OCI-LY7 (cell line): Measurements from ENCODE around the gene THUMPD2. TPM values are rescaled to one million over a fixed set of nuclear protein-coding genes. Genes with fewer than 3 reads are reported as not detected.

Source experiments
- BruUV-seq: library from RNA; stranded (reverse); fragments of 400-500 nt; replicated peaks from 2 replicates; lab custom pipeline; 2021; lab: Mats Ljungman, UMichigan
- CTCF ChIA-PET: fragments of 300-600 bp; sonication (Branson Sonifier 250); formaldehyde crosslinking; loops from one replicate; lab custom pipeline; 2022; ENCODE audit warnings: antibody characterized with exemption; ENCODE audit not compliant: unreplicated experiment; lab: Charles Lee
- POLR2A ChIA-PET: fragments of 300-600 bp; sonication (Branson Sonifier 250); formaldehyde crosslinking; loops from one replicate; lab custom pipeline; 2022; ENCODE audit warnings: antibody characterized with exemption; lab: Charles Lee
- DNase-seq: peaks from one replicate; pipeline ENCODE4 v3.0.0-alpha.2; 2015; ENCODE audit warnings: low spot score
- H2AFZ ChIP-seq: fragments of 200-600 bp; sonication (generic), shearing (Covaris generic); 2 replicates; pipeline ENCODE4 v1.6.1; 2014; ENCODE audit warnings: mild to moderate bottlenecking, antibody characterized with exemption, low read length, moderate library complexity
- H3K27ac ChIP-seq: fragments of 200-600 bp; sonication (generic); 2 replicates; pipeline ENCODE4 v1.5.1; 2014; ENCODE audit warnings: mixed run types, low read depth, mild to moderate bottlenecking, moderate library complexity, low read length, inconsistent platforms; ENCODE audit not compliant: poor library complexity, severe bottlenecking
- H3K36me3 ChIP-seq: fragments of 200-600 bp; sonication (generic); 2 replicates; pipeline ENCODE4 v1.6.1; 2014; ENCODE audit warnings: mild to moderate bottlenecking, antibody characterized with exemption, low read length, moderate library complexity, mixed read lengths; ENCODE audit not compliant: insufficient read depth
- H3K4me1 ChIP-seq: fragments of 200-600 bp; sonication (generic); 2 replicates; pipeline ENCODE4 v1.5.1; 2014; ENCODE audit warnings: mild to moderate bottlenecking, low read length; ENCODE audit not compliant: insufficient read depth, poor library complexity, severe bottlenecking
- H3K4me2 ChIP-seq: fragments of 200-600 bp; sonication (generic); 2 replicates; pipeline ENCODE4 v1.6.1; 2014; ENCODE audit warnings: mild to moderate bottlenecking, low read length
- H3K4me3 ChIP-seq: fragments of 200-600 bp; sonication (generic); 2 replicates; pipeline ENCODE4 v1.5.1; 2014; ENCODE audit warnings: mild to moderate bottlenecking, low read depth, low read length; ENCODE audit not compliant: poor library complexity, severe bottlenecking
- H3K79me2 ChIP-seq: fragments of 200-600 bp; sonication (generic); 2 replicates; pipeline ENCODE4 v1.6.1; 2016; ENCODE audit warnings: low read depth, mild to moderate bottlenecking, low read length, moderate library complexity, mixed read lengths; ENCODE audit not compliant: insufficient read depth
- H3K9me2 ChIP-seq: fragments of 200-600 bp; sonication (generic); 2 replicates; pipeline ENCODE4 v1.6.1; 2016; ENCODE audit warnings: mild to moderate bottlenecking, low read length, mixed read lengths; ENCODE audit not compliant: insufficient read depth
- H3K9me3 ChIP-seq: fragments of 200-600 bp; sonication (generic); 2 replicates; pipeline ENCODE4 v1.6.1; 2014; ENCODE audit warnings: mild to moderate bottlenecking, mixed run types, low read length, mixed read lengths
- H4K20me1 ChIP-seq: fragments of 200-600 bp; sonication (generic); 2 replicates; pipeline ENCODE4 v1.6.1; 2014; ENCODE audit warnings: mild to moderate bottlenecking, antibody characterized with exemption, low read length, moderate library complexity, mixed read lengths; ENCODE audit not compliant: insufficient read depth
- CTCF ChIP-seq: fragments of 200-600 bp; sonication (generic); conservative IDR thresholded peaks from 2 replicates; pipeline ENCODE4 v1.5.1; 2014; ENCODE audit warnings: mild to moderate bottlenecking, antibody characterized with exemption, low read length, moderate library complexity, mixed read lengths
- EZH2phosphoT487 ChIP-seq: fragments of 200-600 bp; sonication (generic); IDR thresholded peaks from 2 replicates; pipeline ENCODE4 v1.6.1; 2018; ENCODE audit warnings: low read depth, borderline replicate concordance, mild to moderate bottlenecking, mixed run types, antibody characterized with exemption, low read length, moderate library complexity, mixed read lengths
- intact Hi-C: fragments of 100-400 bp; cut with micrococcal nuclease; formaldehyde crosslinking; loops from one replicate; pipeline ENCODE4 v1.10.0; 2022; ENCODE audit not compliant: unreplicated experiment
- total RNA-seq, 2 experiments: library from RNA; depleted of rRNA in 1 of 2; stranded (reverse); fragments of >200 nt in 1 of 2; shearing (Covaris generic) in 1 of 2; gene quantifications; 2 replicates each; pipeline ENCODE4 v1.2.3, GENCODE V29; 2014 to 2022

Gene THUMPD2
- total RNA-seq, 2 experiments from 2014 or later: 18.3 to 24.6 TPM

GRCh38 chr2:39816845-39817244 lies 37.8 kb upstream of the THUMPD2 start:
- BruUV-seq: no TSS peak
- Histone ChIP-seq H3K9me3 (no peaks in the 10 kb centered on the region), H3K36me3 (no peaks in the 10 kb centered on the region), H3K79me2 (no peaks in the 10 kb centered on the region), H3K9me2 (no peaks in the 10 kb centered on the region), H3K4me2 (no peak overlapping the region), H3K4me3 (no peak overlapping the region), H4K20me1 (no peaks in the 10 kb centered on the region), H3K4me1 (no peaks in the 10 kb centered on the region), H2AFZ (no peak overlapping the region), H3K27ac (no peak overlapping the region)
- ChIA-PET POLR2A (no interaction called here), CTCF (no interaction called here)
- intact Hi-C loops: no loop called here
- TF ChIP-seq EZH2phosphoT487 (no peak), CTCF (no peak)
- DNase-seq: no peak

GRCh38 chr2:39816428-39816827 lies 37.4 kb upstream of the THUMPD2 start:
- H2AFZ ChIP-seq: no peak overlapping the region
- intact Hi-C loops: no loop called here
- H3K4me1 ChIP-seq: no peaks in the 10 kb centered on the region
- no TSS peak for BruUV-seq
- no peaks in the 10 kb centered on the region for H4K20me1 ChIP-seq
- ChIA-PET POLR2A (interaction anchor here (0.6 kb wide), 1 partner anchor 975 kb away, joined by 5 read pairs; no protein-coding TSS in a partner anchor), CTCF (no interaction called here)
- no peaks in the 10 kb centered on the region for H3K79me2 ChIP-seq
- H3K27ac ChIP-seq: no peak overlapping the region
- no peak for DNase-seq
- no peak overlapping the region for H3K4me3 ChIP-seq
- H3K36me3 ChIP-seq: no peaks in the 10 kb centered on the region
- H3K9me2 ChIP-seq: no peaks in the 10 kb centered on the region
- H3K4me2 ChIP-seq: no peak overlapping the region
- TF ChIP-seq CTCF: no peak
- H3K9me3 ChIP-seq: no peaks in the 10 kb centered on the region

- Histone ChIP-seq H3K9me3 (peaks cover 13% of the 10 kb centered on the region; the same call in 1 of the 2 replicates), H3K79me2 (no peaks in the 10 kb centered on the region), H2AFZ (no peak overlapping the region), H3K9me2 (no peaks in the 10 kb centered on the region), H3K4me3 (no peak overlapping the region), H4K20me1 (no peaks in the 10 kb centered on the region), H3K4me2 (no peak overlapping the region), H3K36me3 (no peaks in the 10 kb centered on the region), H3K27ac (no peak overlapping the region), H3K4me1 (no peaks in the 10 kb centered on the region)
- TF ChIP-seq EZH2phosphoT487 (no peak), CTCF (no peak)
- no peak for DNase-seq
- no TSS peak for BruUV-seq
- intact Hi-C loops: no loop called here
- CTCF ChIA-PET: no interaction called here
- POLR2A ChIA-PET: no interaction called here
Measured at GRCh38 chr2:39805936-39806608, 27.0 kb upstream of the THUMPD2 start.
